DOHH2 (cell line): ENCODE data around the gene CCDC169.

ENCODE experiments used
- H3F3A ChIP-seq: fragments of 200-600 bp; sonication (generic), shearing (Covaris generic); 2 replicates; pipeline ENCODE4 v1.6.0; 2016; ENCODE audit warnings: antibody characterized with exemption, mild to moderate bottlenecking; ENCODE audit not compliant: control insufficient read depth, insufficient read depth
- H3K27ac ChIP-seq: fragments of 200-600 bp; sonication (generic); 2 replicates; pipeline ENCODE4 v1.5.1; 2014; ENCODE audit warnings: low read depth, mild to moderate bottlenecking, low read length, moderate library complexity
- H3K27me3 ChIP-seq: fragments of 200-600 bp; sonication (generic); 2 replicates; pipeline ENCODE4 v1.6.1; 2014; ENCODE audit warnings: mild to moderate bottlenecking, low read length, mixed read lengths; ENCODE audit not compliant: control insufficient read depth
- H3K36me3 ChIP-seq: fragments of 200-600 bp; sonication (generic); 2 replicates; pipeline ENCODE4 v1.6.1; 2014; ENCODE audit warnings: mild to moderate bottlenecking, low read length, moderate library complexity, mixed read lengths; ENCODE audit not compliant: control insufficient read depth
- H3K4me1 ChIP-seq: fragments of 200-600 bp; sonication (generic); 2 replicates; pipeline ENCODE4 v1.6.1; 2014; ENCODE audit warnings: mild to moderate bottlenecking, low read length, mixed read lengths; ENCODE audit not compliant: control insufficient read depth
- H3K4me2 ChIP-seq: fragments of 200-600 bp; sonication (generic); 2 replicates; pipeline ENCODE4 v1.6.0; 2014; ENCODE audit warnings: mild to moderate bottlenecking, low read length, moderate library complexity
- H3K4me3 ChIP-seq: fragments of 200-600 bp; sonication (generic); 2 replicates; pipeline ENCODE4 v1.5.1; 2014; ENCODE audit warnings: mild to moderate bottlenecking, low read length, mixed read lengths
- H3K79me2 ChIP-seq: fragments of 200-600 bp; sonication (generic); 2 replicates; pipeline ENCODE4 v1.6.1; 2014; ENCODE audit warnings: mild to moderate bottlenecking, low read length, mixed read lengths; ENCODE audit not compliant: control insufficient read depth
- H3K9me2 ChIP-seq: fragments of 200-600 bp; sonication (generic); replicated peaks from 2 replicates; pipeline ENCODE4 v1.6.1; 2014; ENCODE audit warnings: mild to moderate bottlenecking, low read length, mixed read lengths; ENCODE audit not compliant: control insufficient read depth
- H3K9me3 ChIP-seq: fragments of 200-600 bp; sonication (generic); 2 replicates; pipeline ENCODE4 v1.6.1; 2014; ENCODE audit warnings: antibody characterized with exemption, low read length, mixed read lengths; ENCODE audit not compliant: control insufficient read depth, insufficient read depth
- H4K20me1 ChIP-seq: fragments of 200-600 bp; sonication (generic); 2 replicates; pipeline ENCODE4 v1.6.0; 2014; ENCODE audit warnings: low read depth, mild to moderate bottlenecking, antibody characterized with exemption, low read length, moderate library complexity; ENCODE audit not compliant: control insufficient read depth, insufficient read depth
- CTCF ChIP-seq: fragments of 200-600 bp; sonication (generic); IDR thresholded peaks from one replicate; pipeline ENCODE4 v1.5.1; 2014; ENCODE audit warnings: antibody characterized with exemption, mild to moderate bottlenecking, low read depth, low read length; ENCODE audit not compliant: poor library complexity, severe bottlenecking
- EZH2phosphoT487 ChIP-seq: fragments of 200-600 bp; sonication (generic); IDR thresholded peaks from 2 replicates; pipeline ENCODE4 v1.6.1; 2017; ENCODE audit warnings: borderline replicate concordance, mild to moderate bottlenecking, antibody characterized with exemption, low read length, moderate library complexity, mixed read lengths

CCDC169 gene

GRCh38 chr13:36251017-36251416 is 46.6 kb downstream of the CCDC169 start:
- no peaks in the 10 kb centered on the region for H3K27me3 ChIP-seq
- no peak overlapping the region for H3K4me2 ChIP-seq
- no peaks in the 10 kb centered on the region for H3K4me1 ChIP-seq
- no peaks in the 10 kb centered on the region for H4K20me1 ChIP-seq
- H3K27ac ChIP-seq = no peak overlapping the region
- H3K9me3 ChIP-seq = no peaks in the 10 kb centered on the region
- no peaks in the 10 kb centered on the region for H3F3A ChIP-seq
- H3K36me3 ChIP-seq = no peaks in the 10 kb centered on the region
- H3K79me2 ChIP-seq = no peaks in the 10 kb centered on the region
- no peak overlapping the region for H3K4me3 ChIP-seq
- TF ChIP-seq EZH2phosphoT487 (no peak), CTCF (no peak)
- no peaks in the 10 kb centered on the region for H3K9me2 ChIP-seq

- Histone ChIP-seq H3K9me3 (no peaks in the 10 kb centered on the region), H3K4me3 (no peak overlapping the region), H3K79me2 (no peaks in the 10 kb centered on the region), H3K27me3 (no peaks in the 10 kb centered on the region), H3K4me1 (no peaks in the 10 kb centered on the region), H3K9me2 (no peaks in the 10 kb centered on the region), H3K27ac (no peak overlapping the region), H3K36me3 (no peaks in the 10 kb centered on the region), H4K20me1 (no peaks in the 10 kb centered on the region), H3K4me2 (no peak overlapping the region), H3F3A (no peaks in the 10 kb centered on the region)
- TF ChIP-seq EZH2phosphoT487 (no peak), CTCF (no peak)
Observed at GRCh38 chr13:36248700-36249099, 48.9 kb downstream of the CCDC169 start.

GRCh38 chr13:36244990-36245389 is 52.6 kb downstream of the CCDC169 start:
- H3K27ac ChIP-seq = no peak overlapping the region
- H3K79me2 ChIP-seq = no peaks in the 10 kb centered on the region
- no peak for TF ChIP-seq CTCF
- TF ChIP-seq EZH2phosphoT487 = no peak
- no peaks in the 10 kb centered on the region for H3K27me3 ChIP-seq
- no peaks in the 10 kb centered on the region for H4K20me1 ChIP-seq
- H3K4me2 ChIP-seq = no peak overlapping the region
- H3K36me3 ChIP-seq = no peaks in the 10 kb centered on the region
- no peaks in the 10 kb centered on the region for H3K4me1 ChIP-seq
- H3K9me2 ChIP-seq = no peaks in the 10 kb centered on the region
- no peaks in the 10 kb centered on the region for H3F3A ChIP-seq
- no peak overlapping the region for H3K4me3 ChIP-seq
- H3K9me3 ChIP-seq = no peaks in the 10 kb centered on the region

DNA sequence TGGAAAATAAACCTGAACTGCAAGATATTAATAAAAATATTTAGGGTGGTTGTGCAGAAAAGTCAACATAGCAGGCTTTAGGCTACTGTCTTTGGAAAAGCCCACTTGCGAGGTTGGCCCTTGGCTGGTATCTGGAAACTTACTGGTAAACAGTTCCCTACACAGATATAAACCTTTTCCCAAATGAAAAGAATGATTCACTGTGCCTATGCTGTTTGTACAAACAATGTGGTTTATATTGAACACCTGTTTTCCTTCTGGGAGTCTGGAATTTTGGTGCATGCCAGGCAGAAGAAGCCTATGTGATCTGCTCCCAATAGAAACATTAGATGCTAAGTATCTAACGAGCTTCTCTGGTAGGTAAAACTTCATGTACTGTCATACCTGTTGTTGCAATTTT is 53.5 kb downstream of the CCDC169 start:
- H3K9me3 ChIP-seq = no peaks in the 10 kb centered on the region
- no peaks in the 10 kb centered on the region for H3K4me1 ChIP-seq
- no peak overlapping the region for H3K4me3 ChIP-seq
- no peaks in the 10 kb centered on the region for H3K27me3 ChIP-seq
- H3K4me2 ChIP-seq = no peak overlapping the region
- no peaks in the 10 kb centered on the region for H3K36me3 ChIP-seq
- no peaks in the 10 kb centered on the region for H3F3A ChIP-seq
- no peaks in the 10 kb centered on the region for H4K20me1 ChIP-seq
- no peaks in the 10 kb centered on the region for H3K9me2 ChIP-seq
- no peaks in the 10 kb centered on the region for H3K79me2 ChIP-seq
- TF ChIP-seq EZH2phosphoT487 = no peak
- no peak for TF ChIP-seq CTCF
- no peak overlapping the region for H3K27ac ChIP-seq
